Keratinocyte (primary cell): ENCODE measurements around the gene NR1H3.

Experiments used
- EZH2 ChIP-seq: IDR thresholded peaks from one replicate; pipeline ENCODE4 v1.6.1; 2012; ENCODE audit warnings: inconsistent platforms, mild to moderate bottlenecking, low read length, moderate library complexity
- TF ChIP-seq, protein P1 (sequence below), 3 experiments: IDR thresholded peaks in 1 of 3; conservative IDR thresholded peaks in 1 of 3; optimal IDR thresholded peaks in 1 of 3; 2 replicates in 2 of 3; 3 replicates in 1 of 3; pipeline versions ENCODE3 to v1.5.1; 2011; ENCODE audit warnings: low read length in 3 of 3, mild to moderate bottlenecking in 3 of 3, moderate library complexity in 2 of 3, control low read depth in 1 of 3, inconsistent platforms in 1 of 3; ENCODE audit not compliant: insufficient read depth in 2 of 3; ENCODE audit errors: extremely low read depth in 1 of 3

DNA sequence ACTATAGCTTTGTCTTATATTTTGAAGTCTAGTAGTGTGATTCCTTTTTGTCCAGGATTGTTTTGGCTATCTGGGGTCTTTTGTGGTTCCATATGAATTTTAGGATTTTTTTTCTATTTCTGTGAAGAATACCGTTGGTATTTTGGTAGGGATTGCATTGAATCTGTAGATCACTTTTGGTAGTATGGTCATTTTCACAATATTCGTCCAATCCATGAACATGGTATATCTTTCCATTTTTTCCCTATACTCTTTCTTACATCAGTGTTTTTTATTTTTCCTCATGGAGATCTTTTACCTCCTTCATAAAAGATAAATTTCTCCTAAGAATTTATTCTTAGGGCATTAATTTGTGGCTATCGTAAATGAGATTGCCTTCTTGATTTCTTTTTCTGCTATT is 41.3 kb downstream of the NR1H3 start:
- TF ChIP-seq EZH2, result no peak
- TF ChIP-seq, protein P1, sequence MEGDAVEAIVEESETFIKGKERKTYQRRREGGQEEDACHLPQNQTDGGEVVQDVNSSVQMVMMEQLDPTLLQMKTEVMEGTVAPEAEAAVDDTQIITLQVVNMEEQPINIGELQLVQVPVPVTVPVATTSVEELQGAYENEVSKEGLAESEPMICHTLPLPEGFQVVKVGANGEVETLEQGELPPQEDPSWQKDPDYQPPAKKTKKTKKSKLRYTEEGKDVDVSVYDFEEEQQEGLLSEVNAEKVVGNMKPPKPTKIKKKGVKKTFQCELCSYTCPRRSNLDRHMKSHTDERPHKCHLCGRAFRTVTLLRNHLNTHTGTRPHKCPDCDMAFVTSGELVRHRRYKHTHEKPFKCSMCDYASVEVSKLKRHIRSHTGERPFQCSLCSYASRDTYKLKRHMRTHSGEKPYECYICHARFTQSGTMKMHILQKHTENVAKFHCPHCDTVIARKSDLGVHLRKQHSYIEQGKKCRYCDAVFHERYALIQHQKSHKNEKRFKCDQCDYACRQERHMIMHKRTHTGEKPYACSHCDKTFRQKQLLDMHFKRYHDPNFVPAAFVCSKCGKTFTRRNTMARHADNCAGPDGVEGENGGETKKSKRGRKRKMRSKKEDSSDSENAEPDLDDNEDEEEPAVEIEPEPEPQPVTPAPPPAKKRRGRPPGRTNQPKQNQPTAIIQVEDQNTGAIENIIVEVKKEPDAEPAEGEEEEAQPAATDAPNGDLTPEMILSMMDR (optimal IDR thresholded peaks at IDR 0.05 in 1 of 3, IDR thresholded peaks at IDR 0.05 in 1 of 3, conservative IDR thresholded peaks at IDR 0.05 in 1 of 3; ENCODE audit: extremely low read depth in 1 of 3, insufficient read depth in 2 of 3, low read length in 3 of 3), result no peak
